GM11168 (cell line): Measurements from ENCODE around the gene MOGAT2.

ENCODE experiments used
- in situ Hi-C: fragments of 300-500 bp; cut with MboI; formaldehyde crosslinking; loops from one replicate; pipeline ENCODE4 v1.12.0; 2022; ENCODE audit warnings: low sequenced_read_pairs; ENCODE audit not compliant: unreplicated experiment

MOGAT2 gene

DNA sequence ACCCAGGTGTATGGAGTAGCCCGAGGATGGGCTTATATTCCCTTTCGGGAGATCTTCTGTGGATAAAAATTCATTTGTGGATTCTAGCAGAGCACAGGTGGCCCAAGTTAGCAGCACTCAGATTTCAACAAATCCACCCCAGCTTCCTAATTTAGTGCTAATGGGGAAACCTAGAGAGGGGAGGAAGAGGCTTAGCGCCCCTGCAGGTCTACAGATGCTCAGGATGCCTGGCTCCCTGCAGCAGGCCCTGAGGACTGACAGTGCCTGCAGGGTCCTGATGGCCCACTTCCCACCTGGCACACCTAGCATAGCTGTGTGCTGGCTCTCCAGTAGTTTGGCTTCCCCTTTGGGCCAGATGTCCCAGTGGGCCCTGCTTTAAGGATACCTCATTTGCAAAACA, 57.4 kb downstream of the MOGAT2 start:
- in situ Hi-C loops = no loop called here

DNA sequence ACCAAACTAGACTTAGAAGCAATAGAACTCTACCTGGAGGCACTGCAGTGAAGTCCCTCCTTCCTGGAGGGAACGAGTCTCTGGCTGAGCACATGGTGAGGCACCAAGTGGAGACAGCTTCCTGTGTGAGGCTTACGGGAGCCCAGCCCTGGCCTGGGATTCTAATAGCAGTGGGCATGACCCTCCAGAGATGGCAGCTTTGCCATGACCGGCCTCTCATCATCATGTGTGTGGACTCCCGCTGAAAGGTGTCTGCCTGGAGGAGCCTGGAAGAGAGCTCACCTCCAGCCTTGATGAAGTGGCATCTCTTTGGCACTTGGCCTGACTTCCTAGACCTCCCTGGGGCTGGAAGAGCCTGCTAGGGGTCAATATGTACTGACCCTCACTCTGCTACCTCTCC, 58.9 kb downstream of the MOGAT2 start:
- in situ Hi-C loops = no loop called here

DNA sequence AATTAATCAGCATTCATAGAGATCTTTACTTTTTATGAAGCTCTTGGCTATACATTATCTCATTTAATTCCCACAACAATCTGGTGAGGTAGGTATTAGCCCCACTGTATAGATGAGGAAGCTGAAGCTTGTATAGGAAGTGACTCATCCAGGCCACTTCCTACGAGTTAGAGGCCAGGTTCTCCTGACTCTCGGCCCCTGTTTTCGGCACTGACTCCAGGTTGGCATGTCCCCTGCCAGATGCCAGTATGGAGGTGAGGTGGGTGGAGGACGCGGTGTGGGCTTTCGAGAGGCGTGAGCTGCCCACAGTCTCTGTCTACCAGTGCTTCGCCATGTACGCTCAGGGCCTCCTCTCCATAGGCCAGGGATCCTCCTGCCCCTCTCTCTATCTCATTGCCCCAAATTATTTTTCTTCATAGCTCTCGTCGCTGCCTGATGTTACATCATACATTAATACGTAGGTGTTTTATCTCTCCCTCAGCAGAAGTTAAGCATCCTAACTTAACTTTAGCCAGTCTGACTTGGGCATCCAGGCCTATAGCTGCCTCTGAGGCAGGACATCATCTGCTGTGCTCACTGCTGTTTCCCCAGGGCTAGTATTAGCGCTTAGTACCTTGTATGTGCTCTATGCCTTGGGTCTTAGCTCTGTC, 59.9 kb downstream of the MOGAT2 start:
- in situ Hi-C loops = no loop called here

DNA sequence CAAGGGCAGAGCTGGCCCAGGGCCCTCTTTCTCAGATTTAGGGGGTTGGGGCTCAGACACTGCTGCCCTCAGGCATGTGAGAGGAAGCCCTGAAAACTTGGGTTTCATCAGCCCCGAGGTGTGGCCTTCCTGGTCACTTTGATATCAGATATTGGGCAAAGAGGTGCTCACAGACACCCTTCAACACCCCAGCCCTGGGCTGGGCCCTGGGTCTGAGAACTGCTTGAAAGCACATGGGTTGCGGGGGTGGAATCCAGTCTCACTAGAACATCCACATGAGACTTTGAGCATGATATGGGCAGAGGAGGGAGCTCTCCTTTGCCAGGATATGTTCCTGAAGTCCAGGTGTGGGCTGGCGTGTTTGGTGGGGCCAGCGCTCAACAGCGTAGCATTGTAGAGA, 61.3 kb downstream of the MOGAT2 start:
- in situ Hi-C loops = no loop called here

DNA sequence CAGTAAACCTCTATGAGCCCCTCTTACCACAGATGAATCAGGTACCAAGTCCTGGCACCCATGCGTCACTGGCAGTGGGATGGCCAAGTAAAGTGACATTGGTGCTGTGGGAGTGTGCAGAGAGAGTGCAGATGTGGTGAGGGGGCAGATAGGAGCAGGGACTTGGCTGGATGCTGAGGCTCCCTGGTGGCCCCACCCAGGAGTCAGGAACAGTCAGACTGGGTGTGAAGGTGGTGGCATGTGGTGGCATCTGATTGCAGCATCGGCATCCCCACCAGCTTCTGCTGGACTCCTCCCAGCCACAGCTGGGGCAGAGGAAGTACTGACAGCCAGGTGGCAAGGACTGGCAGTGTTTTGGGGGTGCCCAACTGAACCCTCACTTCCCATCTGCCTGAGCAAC, 62.3 kb downstream of the MOGAT2 start:
- in situ Hi-C loops = no loop called here

DNA sequence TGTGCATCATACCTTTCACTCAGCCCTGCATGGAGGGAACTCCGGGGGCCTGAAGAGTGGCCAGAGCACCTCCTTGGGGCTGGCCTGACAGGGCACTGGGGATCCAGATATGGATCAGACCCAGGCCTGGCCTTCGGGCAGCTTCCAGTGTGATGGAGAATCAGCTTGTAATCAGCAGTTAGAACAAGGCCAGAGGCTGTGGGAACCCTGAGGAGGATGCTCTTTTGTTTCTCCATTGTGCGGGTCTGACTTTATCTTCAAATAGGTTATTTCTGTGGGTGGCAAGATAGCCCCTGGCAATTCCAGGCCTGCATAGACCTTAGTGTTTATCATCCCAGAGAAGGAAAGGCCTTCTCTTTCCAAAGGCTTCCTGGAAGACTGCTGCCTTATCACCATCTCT, 63.2 kb downstream of the MOGAT2 start:
- in situ Hi-C loops = no loop called here

DNA sequence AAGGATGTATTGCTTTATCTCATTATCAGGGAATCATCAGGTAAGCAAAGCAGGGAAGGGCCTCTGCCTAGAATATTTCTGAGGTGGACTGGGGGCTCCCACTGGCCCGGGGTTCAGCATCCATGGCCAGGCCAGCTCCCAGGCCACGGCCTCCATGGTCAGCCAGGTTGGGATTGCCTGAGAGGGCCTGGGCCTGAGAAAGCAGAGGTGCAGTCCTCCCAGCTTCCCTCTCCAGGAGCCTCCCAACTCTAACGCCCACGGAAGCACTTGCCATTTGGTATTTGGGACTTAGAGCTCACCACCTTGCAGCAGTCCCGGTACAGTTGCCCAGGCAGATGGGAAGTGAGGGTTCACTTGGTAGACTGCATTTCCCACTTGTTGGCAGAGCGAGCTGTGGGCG, 63.7 kb downstream of the MOGAT2 start:
- in situ Hi-C loops = no loop called here

DNA sequence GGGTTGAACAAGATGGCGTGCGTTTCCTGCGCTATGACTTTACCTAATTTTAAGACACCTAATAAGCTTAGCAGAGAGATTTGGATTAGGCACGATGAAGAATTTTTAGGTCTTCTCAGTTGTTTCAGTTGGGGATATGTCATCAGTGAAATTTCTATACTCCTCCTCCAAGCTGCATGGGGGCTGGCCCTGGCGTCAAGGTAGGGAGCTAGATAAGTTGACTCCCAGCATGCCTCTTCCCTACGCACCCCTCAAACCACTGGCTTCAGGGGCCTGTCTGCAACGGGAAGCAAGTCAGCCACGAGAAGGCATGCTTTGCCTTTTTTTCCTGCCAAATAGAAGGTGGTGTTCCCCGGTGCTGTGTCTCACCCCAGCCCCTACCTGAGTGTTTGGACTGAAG, 64.2 kb downstream of the MOGAT2 start:
- in situ Hi-C loops = no loop called here
